ENCODE data around the gene FAM170B.

Gene FAM170B

DNA sequence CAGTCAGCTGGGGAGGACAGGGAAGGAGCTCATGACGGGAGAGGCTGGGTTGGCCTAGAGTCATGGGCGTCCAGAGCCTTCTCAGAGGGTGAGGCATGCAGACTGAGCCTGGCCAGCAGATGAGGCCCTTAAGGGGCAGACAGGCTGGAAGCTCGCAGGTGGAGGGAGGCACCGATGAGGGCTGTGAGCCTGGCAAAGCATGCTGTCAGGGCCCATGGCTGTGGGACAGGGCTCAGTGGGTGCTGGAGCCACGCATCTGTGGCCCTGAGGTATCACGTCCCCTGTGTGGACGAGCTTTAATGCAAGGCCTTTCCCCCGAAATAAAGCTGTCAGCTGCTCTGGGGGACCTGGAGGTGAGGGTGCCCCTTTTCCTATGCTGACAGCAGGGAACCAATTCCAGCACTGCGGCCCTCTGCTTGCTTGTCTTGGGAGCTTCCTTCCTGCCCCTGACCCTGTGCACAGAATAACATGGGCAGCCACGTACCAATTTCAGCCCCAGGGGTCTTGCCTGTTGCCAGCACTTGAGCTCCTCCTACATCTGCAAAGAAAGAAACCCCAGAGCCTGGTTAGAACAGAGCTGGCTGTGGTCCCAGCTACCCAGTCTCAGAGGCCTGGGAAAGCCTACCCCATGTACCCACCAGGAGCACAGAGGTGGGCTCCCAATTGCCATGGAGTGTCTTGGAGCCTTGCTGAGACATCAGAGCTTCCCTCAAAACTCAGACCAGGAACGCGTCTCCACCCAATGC, 33.8 kb upstream of the FAM170B start:
- Histone ChIP-seq H3K23ac (ENCODE audit: low read length) (no peak overlapping the region), H3K79me2 (ENCODE audit: control insufficient read depth, insufficient read depth, low read length, poor library complexity) (no peaks in the 10 kb centered on the region), H3K4me2 (ENCODE audit: low read length) (no peak overlapping the region), H3K18ac (ENCODE audit: low read length) (no peak overlapping the region), H2AFZ (ENCODE audit: insufficient read depth, low read length, poor library complexity) (no peak overlapping the region), H3K4ac (ENCODE audit: low read depth, low read length) (no peak overlapping the region), H3K4me3 (ENCODE audit: low read depth, low read length) (no peak overlapping the region), H2BK120ac (ENCODE audit: insufficient read depth, low read length, poor library complexity) (no peak overlapping the region), H4K12ac (ENCODE audit: low read depth, low read length) (no peak overlapping the region), H3K9ac (ENCODE audit: low read length) (no peak overlapping the region), H3K4me1 (ENCODE audit: control insufficient read depth in 1 of 2, insufficient read depth in 2 of 2, low read length in 2 of 2) (no peaks in the 10 kb centered on the region), H2AK5ac (ENCODE audit: low read length) (no peak overlapping the region), H3K14ac (ENCODE audit: low read length) (no peak overlapping the region), H3K9me3 (ENCODE audit: insufficient read depth, low read depth, low read length) (no peaks in the 10 kb centered on the region), H4K91ac (ENCODE audit: low read depth, low read length) (no peak overlapping the region), H3K27ac (ENCODE audit: low read depth, low read length) (no peak overlapping the region), H3K27me3 (ENCODE audit: insufficient read depth, low read length) (no peaks in the 10 kb centered on the region), H2BK12ac (ENCODE audit: low read length) (no peak overlapping the region), H4K8ac (ENCODE audit: low read depth, low read length) (no peak overlapping the region), H3K79me1 (ENCODE audit: low read length) (no peaks in the 10 kb centered on the region), H3K36me3 (ENCODE audit: control insufficient read depth in 1 of 2, insufficient read depth in 2 of 2, low read length in 2 of 2) (no peaks in the 10 kb centered on the region), H2BK5ac (ENCODE audit: low read depth, low read length, poor library complexity) (no peak overlapping the region)
- no peak for DNase-seq
- WGBS (ENCODE audit: extremely low coverage, insufficient coverage, insufficient read length): no CpG with 5 or more reads among the region's 12 CpGs

DNA sequence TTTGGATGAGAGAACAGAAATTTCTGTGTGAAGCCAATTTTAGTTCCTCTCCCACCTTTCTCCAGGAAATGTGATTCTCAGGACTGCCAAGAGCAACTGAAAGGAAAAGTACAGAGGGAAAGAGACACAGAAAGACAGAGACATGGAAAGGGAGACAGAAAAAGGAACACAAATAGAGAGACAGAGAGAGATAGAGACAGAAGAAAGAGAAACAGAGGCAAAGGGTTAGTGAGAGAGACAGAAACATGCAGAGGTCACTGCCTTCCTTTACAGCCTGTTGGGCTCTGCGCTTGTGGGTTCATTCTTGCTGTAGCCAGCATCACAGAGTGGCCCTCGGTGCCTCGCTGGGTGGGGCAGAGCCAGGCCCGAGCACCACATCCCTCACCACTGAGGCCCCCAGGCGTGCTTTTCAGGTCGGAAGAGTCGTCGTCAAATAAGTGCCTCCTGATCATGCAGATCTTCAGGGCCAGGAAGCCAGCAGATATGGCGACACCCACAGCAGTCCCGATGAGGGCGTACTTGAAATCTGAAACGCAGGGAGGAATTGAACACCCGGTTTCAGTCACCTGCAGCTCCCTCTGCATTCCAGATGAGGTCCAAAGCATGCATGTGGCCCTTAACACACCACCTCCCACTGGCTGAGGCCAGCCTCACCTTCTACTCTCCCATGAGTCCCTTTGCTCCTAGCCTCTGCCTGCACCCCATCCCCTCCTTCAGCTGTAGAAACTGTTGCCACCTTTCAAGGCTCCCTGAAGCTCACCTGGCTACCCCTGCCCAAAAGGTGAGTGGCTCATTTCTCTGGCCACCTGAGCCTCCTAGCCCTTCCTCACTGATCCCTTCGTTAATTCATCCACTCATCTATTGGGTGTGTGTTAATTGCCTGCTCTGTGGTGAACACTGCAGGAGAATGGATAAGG, 32.9 kb upstream of the FAM170B start:
- Histone ChIP-seq H3K27me3 (ENCODE audit: insufficient read depth, low read length) (no peaks in the 10 kb centered on the region), H2BK120ac (ENCODE audit: insufficient read depth, low read length, poor library complexity) (no peak overlapping the region), H2BK5ac (ENCODE audit: low read depth, low read length, poor library complexity) (no peak overlapping the region), H3K79me1 (ENCODE audit: low read length) (no peaks in the 10 kb centered on the region), H3K4me1 (ENCODE audit: control insufficient read depth in 1 of 2, insufficient read depth in 2 of 2, low read length in 2 of 2) (no peaks in the 10 kb centered on the region), H3K79me2 (ENCODE audit: control insufficient read depth, insufficient read depth, low read length, poor library complexity) (no peaks in the 10 kb centered on the region), H3K9me3 (ENCODE audit: insufficient read depth, low read depth, low read length) (no peaks in the 10 kb centered on the region), H2AK5ac (ENCODE audit: low read length) (no peak overlapping the region), H3K14ac (ENCODE audit: low read length) (no peak overlapping the region), H3K4ac (ENCODE audit: low read depth, low read length) (no peak overlapping the region), H3K18ac (ENCODE audit: low read length) (no peak overlapping the region), H3K4me3 (ENCODE audit: low read depth, low read length) (no peak overlapping the region), H3K36me3 (ENCODE audit: control insufficient read depth in 1 of 2, insufficient read depth in 2 of 2, low read length in 2 of 2) (no peaks in the 10 kb centered on the region), H2AFZ (ENCODE audit: insufficient read depth, low read length, poor library complexity) (no peak overlapping the region), H3K27ac (ENCODE audit: low read depth, low read length) (no peak overlapping the region), H4K12ac (ENCODE audit: low read depth, low read length) (no peak overlapping the region), H3K9ac (ENCODE audit: low read length) (no peak overlapping the region), H3K4me2 (ENCODE audit: low read length) (no peak overlapping the region), H3K23ac (ENCODE audit: low read length) (no peak overlapping the region), H4K8ac (ENCODE audit: low read depth, low read length) (no peak overlapping the region), H4K91ac (ENCODE audit: low read depth, low read length) (no peak overlapping the region), H2BK12ac (ENCODE audit: low read length) (no peak overlapping the region)
- WGBS (ENCODE audit: extremely low coverage, insufficient coverage, insufficient read length): no CpG with 5 or more reads among the region's 14 CpGs
- no peak for DNase-seq

DNA sequence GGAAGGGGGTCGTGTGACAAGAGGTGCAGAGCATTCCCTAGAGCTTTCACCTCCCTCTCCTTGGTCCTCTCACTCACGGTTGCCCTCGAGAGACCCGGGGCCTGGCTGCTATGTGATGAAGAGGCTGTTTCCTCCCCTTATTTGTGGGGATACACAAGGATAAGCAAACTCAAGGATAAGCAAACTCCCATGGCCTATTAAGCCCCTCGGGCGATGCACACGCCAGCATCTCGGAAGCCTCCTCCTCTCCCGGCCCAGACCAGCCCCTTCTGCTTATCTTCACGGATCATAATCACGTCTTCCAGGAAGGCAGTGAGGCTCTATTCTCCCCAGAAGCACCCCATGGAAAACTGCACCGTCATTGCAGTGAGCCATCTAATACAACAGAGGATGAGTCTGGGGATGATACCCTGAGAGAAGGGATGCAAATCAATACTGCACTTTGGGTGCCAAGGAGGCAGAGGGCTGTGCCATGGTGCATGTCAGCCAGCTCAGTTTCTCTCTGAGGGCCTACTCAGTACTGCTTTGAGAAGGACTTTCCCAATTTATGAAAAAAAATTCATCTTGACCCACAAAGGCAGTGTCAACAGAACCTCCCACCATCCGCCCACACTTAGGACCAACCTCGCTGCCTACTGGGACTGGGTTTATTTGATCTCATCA, 32.1 kb upstream of the FAM170B start:
- Histone ChIP-seq H3K23ac (ENCODE audit: low read length) (no peak overlapping the region), H3K4me3 (ENCODE audit: low read depth, low read length) (no peak overlapping the region), H4K91ac (ENCODE audit: low read depth, low read length) (no peak overlapping the region), H3K9me3 (ENCODE audit: insufficient read depth, low read depth, low read length) (no peaks in the 10 kb centered on the region), H2AK5ac (ENCODE audit: low read length) (no peak overlapping the region), H3K27ac (ENCODE audit: low read depth, low read length) (no peak overlapping the region), H3K36me3 (ENCODE audit: control insufficient read depth in 1 of 2, insufficient read depth in 2 of 2, low read length in 2 of 2) (no peaks in the 10 kb centered on the region), H3K27me3 (ENCODE audit: insufficient read depth, low read length) (no peaks in the 10 kb centered on the region), H2BK12ac (ENCODE audit: low read length) (no peak overlapping the region), H3K9ac (ENCODE audit: low read length) (no peak overlapping the region), H4K12ac (ENCODE audit: low read depth, low read length) (no peak overlapping the region), H3K79me2 (ENCODE audit: control insufficient read depth, insufficient read depth, low read length, poor library complexity) (no peaks in the 10 kb centered on the region), H3K79me1 (ENCODE audit: low read length) (no peaks in the 10 kb centered on the region), H3K14ac (ENCODE audit: low read length) (no peak overlapping the region), H2BK5ac (ENCODE audit: low read depth, low read length, poor library complexity) (no peak overlapping the region), H3K18ac (ENCODE audit: low read length) (no peak overlapping the region), H2AFZ (ENCODE audit: insufficient read depth, low read length, poor library complexity) (no peak overlapping the region), H3K4ac (ENCODE audit: low read depth, low read length) (no peak overlapping the region), H2BK120ac (ENCODE audit: insufficient read depth, low read length, poor library complexity) (no peak overlapping the region), H4K8ac (ENCODE audit: low read depth, low read length) (no peak overlapping the region), H3K4me1 (ENCODE audit: control insufficient read depth in 1 of 2, insufficient read depth in 2 of 2, low read length in 2 of 2) (no peaks in the 10 kb centered on the region), H3K4me2 (ENCODE audit: low read length) (no peak overlapping the region)
- no CpG with 5 or more reads among the region's 14 CpGs for WGBS (ENCODE audit: extremely low coverage, insufficient coverage, insufficient read length)
- DNase-seq: no peak

DNA sequence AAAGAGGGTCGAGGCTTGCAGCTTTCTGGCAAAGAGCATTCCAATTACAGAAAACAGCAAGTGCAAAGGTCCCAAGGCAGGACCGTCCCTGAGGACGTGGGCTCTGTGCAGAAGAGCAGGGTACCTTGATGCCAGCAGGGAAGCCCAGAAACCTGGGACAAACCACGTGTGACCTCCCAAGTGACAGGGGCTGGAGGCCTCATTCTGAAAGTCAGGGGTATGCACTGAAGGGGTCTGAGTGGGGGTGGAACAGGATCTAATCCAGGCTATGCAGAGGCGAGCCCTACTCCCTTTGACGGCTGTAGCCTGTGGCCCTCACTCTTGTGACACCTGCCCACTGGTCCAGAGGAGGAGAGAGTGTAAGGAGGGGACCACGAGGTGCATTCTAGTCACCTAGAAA, 31.4 kb upstream of the FAM170B start:
- H4K91ac ChIP-seq (ENCODE audit: low read depth, low read length): no peak overlapping the region
- H3K79me2 ChIP-seq (ENCODE audit: control insufficient read depth, insufficient read depth, low read length, poor library complexity): no peaks in the 10 kb centered on the region
- no peak overlapping the region for H2BK120ac ChIP-seq (ENCODE audit: insufficient read depth, low read length, poor library complexity)
- H3K4me2 ChIP-seq (ENCODE audit: low read length): no peak overlapping the region
- no peak overlapping the region for H3K23ac ChIP-seq (ENCODE audit: low read length)
- no peak overlapping the region for H2BK5ac ChIP-seq (ENCODE audit: low read depth, low read length, poor library complexity)
- H2AK5ac ChIP-seq (ENCODE audit: low read length): no peak overlapping the region
- no peaks in the 10 kb centered on the region for H3K27me3 ChIP-seq (ENCODE audit: insufficient read depth, low read length)
- no peak overlapping the region for H3K18ac ChIP-seq (ENCODE audit: low read length)
- no peak overlapping the region for H2AFZ ChIP-seq (ENCODE audit: insufficient read depth, low read length, poor library complexity)
- no peaks in the 10 kb centered on the region for H3K9me3 ChIP-seq (ENCODE audit: insufficient read depth, low read depth, low read length)
- no peaks in the 10 kb centered on the region for H3K36me3 ChIP-seq (ENCODE audit: control insufficient read depth in 1 of 2, insufficient read depth in 2 of 2, low read length in 2 of 2)
- no peak overlapping the region for H4K8ac ChIP-seq (ENCODE audit: low read depth, low read length)
- H3K14ac ChIP-seq (ENCODE audit: low read length): no peak overlapping the region
- no peaks in the 10 kb centered on the region for H3K4me1 ChIP-seq (ENCODE audit: control insufficient read depth in 1 of 2, insufficient read depth in 2 of 2, low read length in 2 of 2)
- DNase-seq: no peak
- H2BK12ac ChIP-seq (ENCODE audit: low read length): no peak overlapping the region
- WGBS (ENCODE audit: extremely low coverage, insufficient coverage, insufficient read length): no CpG with 5 or more reads among the region's 7 CpGs
- no peak overlapping the region for H3K4ac ChIP-seq (ENCODE audit: low read depth, low read length)
- H3K27ac ChIP-seq (ENCODE audit: low read depth, low read length): no peak overlapping the region
- no peak overlapping the region for H4K12ac ChIP-seq (ENCODE audit: low read depth, low read length)
- H3K4me3 ChIP-seq (ENCODE audit: low read depth, low read length): no peak overlapping the region
- H3K79me1 ChIP-seq (ENCODE audit: low read length): no peaks in the 10 kb centered on the region
- no peak overlapping the region for H3K9ac ChIP-seq (ENCODE audit: low read length)
